IPS-15b (cell line): ENCODE results near the gene TMEM203.

ENCODE experiments used
- H3K27me3 ChIP-seq: one replicate; pipeline ENCODE4 v1.6.1; 2013; ENCODE audit warnings: low read length; ENCODE audit not compliant: control insufficient read depth, insufficient read depth
- H3K36me3 ChIP-seq: one replicate; pipeline ENCODE4 v1.6.1; 2013; ENCODE audit warnings: low read length; ENCODE audit not compliant: control insufficient read depth, insufficient read depth
- H3K4me1 ChIP-seq: one replicate; pipeline ENCODE4 v1.6.1; 2013; ENCODE audit warnings: mild to moderate bottlenecking, low read length; ENCODE audit not compliant: control insufficient read depth, insufficient read depth
- H3K4me3 ChIP-seq: one replicate; pipeline ENCODE4 v1.5.1; 2013; ENCODE audit warnings: low read depth, low read length
- H3K9ac ChIP-seq: one replicate; pipeline ENCODE4 v1.6.1; 2013; ENCODE audit warnings: low read depth, mild to moderate bottlenecking, low read length
- H3K9me3 ChIP-seq: one replicate; pipeline ENCODE4 v1.6.1; 2013; ENCODE audit warnings: mild to moderate bottlenecking, low read length; ENCODE audit not compliant: control insufficient read depth, insufficient read depth

TMEM203 gene

DNA sequence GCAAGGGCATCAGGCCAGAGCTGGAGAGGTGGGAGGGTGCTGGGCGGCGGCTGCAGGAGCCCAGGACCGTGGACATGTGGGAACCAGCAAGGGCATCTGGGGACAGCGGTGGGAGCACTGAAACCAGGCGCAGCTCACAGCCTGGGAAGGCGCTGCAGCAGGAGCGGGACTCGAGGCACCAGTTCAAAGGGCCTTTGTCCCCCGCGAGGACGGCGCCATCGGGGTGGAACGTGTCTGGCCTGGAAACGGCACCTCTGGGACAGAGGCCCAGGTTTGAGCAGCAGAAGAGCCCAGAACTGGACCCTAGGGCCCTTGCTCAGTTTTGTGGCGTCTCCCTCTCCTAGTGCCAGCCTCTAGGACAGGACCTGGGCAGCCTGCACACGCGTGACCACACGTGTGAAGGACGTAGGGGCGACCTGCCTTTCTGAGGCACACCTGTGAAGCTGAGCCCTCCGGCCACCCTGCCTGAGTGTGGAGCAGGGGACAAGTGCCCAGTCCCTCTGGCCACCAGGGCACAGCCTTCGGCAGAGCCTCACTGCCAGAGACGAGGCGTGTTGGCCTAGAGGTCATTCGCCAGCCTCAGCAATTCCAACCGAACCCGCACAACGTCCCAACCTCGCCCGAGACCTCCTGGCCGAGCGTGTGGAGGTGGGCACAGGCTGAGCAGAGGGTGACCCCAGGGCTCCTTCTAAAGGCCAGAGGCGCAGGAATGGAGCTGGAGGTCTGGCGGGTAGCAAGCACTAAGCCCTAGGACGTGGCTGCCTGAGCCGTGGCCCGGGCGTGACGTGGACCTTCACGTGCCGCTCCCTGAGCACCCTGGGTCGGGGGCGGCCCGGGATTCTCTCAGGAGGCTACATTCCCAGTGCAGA, 31.4 kb downstream of the TMEM203 start:
- peaks cover 2% of the 10 kb centered on the region for H3K36me3 ChIP-seq
- peaks cover 15% of the 10 kb centered on the region for H3K27me3 ChIP-seq
- H3K9ac ChIP-seq, result no peak overlapping the region
- no peaks in the 10 kb centered on the region for H3K4me1 ChIP-seq
- H3K9me3 ChIP-seq, result no peaks in the 10 kb centered on the region
- no peak overlapping the region for H3K4me3 ChIP-seq

DNA sequence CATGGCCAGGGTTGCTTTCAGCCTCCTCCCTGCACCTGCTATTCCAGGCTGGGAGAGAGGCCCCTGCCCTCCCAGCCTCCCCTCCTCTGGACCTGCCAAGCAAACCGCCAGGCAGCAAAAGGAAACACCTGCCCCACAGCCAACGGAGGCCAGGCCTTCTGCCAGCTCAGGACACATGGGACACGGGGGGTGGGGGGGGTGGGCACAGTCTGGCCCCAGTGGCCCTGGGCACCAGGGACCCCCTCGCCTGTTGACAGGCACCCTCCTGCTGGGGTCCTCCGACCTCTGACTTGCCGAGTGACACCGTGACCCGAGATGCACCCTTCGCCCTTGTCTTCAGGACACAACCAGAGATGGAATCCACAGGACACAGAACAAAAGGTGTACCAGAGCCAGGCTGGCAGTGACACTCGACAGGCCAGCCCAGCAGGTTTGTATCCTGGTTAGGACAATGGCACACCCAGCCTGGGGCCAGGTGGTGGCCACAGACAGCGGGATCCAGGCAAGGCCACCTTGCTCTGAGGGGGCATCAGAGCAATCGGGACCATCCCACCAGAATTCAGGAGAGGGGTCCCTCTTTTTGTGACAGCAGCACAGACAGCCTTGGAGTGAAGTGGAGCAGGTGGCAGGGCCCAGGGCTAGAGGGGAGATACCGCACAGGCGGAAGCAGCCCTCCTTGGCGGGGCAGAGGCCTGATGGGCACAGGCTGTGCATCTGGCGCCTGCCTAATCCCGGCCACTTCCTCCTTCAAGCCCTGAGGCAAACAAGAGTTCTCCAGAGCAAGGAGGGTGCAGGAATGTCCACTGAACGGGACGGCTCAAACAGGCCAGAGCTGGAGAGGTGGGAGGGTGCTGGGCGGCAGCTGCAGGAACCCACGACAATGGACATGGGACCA, 32.3 kb downstream of the TMEM203 start:
- peaks cover 19% of the 10 kb centered on the region for H3K27me3 ChIP-seq
- H3K4me1 ChIP-seq, result no peaks in the 10 kb centered on the region
- no peaks in the 10 kb centered on the region for H3K36me3 ChIP-seq
- no peak overlapping the region for H3K4me3 ChIP-seq
- no peak overlapping the region for H3K9ac ChIP-seq
- no peaks in the 10 kb centered on the region for H3K9me3 ChIP-seq

DNA sequence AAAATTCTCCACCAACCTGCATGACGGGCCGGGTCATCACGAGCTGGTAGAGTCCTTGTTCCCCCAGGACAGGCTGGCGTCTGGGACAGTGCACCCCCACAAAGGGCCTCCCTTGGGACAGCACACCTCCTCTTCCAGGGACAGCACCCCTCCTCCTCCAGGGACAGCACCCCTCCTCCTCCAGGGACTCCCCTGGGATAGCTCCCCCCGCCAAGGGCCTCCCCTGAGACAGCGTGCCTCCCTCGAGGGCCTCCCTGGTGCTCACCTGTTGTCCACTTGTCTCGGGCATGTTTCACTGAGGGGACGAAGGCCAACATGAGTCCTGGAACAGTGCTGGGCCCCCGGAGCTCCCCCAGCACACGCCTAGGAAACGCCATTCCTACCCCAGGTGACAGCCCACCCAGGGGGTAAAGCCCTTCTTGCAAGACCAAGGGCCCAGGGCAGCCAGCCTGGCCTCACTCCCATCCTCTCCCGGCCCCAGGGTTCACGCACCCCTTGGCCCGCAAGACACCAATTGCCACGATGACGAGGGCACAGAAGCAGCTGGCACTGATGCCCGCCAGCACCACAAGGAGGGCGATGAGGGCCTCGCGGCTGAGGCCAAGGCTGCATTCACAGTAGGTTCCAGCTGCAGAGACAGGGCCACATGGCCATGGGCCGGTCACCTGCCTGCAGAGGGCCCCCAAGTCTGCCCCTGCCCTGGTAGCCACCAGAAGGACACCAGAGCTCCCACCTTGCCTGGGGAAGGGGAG, 34.1 kb downstream of the TMEM203 start:
- peaks cover 34% of the 10 kb centered on the region for H3K27me3 ChIP-seq
- no peaks in the 10 kb centered on the region for H3K36me3 ChIP-seq
- H3K9ac ChIP-seq, result no peak overlapping the region
- H3K4me3 ChIP-seq, result no peak overlapping the region
- no peaks in the 10 kb centered on the region for H3K9me3 ChIP-seq
- H3K4me1 ChIP-seq, result no peaks in the 10 kb centered on the region

DNA sequence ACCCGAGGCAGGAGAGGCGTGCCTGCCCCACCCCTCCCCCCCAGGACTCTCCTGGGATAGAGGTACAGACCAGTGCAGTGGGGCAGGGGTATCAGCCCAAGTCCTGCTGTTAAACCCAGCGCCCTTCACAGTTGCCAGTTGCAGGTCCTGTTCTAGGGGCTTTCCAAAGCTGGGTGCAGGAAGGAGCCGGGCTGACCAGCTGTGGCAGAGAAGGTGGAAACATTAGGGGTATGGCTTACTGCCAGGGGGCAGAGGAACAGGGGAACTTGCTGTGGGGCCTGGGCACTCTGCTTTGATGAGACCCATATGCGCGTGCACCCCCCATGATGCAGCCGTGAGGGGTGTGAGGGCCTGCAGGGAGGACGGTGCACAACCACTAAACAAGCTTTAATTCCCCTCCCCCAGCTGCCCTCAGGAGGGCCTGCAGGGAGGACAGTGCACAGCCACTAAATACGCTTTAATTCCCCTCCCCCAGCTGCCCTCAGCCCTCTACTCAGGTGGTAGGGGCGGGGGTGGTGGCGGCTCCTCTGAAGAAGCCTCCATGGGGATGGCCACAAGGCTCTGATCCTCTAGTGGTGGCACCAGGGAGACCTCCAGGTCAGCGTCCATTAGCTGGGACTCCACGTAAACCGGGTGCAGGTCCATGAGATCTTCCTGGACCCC, 34.8 kb downstream of the TMEM203 start:
- Histone ChIP-seq H3K9ac (no peak overlapping the region), H3K4me3 (no peak overlapping the region), H3K27me3 (peaks cover 37% of the 10 kb centered on the region), H3K9me3 (no peaks in the 10 kb centered on the region), H3K36me3 (no peaks in the 10 kb centered on the region), H3K4me1 (no peaks in the 10 kb centered on the region)

DNA sequence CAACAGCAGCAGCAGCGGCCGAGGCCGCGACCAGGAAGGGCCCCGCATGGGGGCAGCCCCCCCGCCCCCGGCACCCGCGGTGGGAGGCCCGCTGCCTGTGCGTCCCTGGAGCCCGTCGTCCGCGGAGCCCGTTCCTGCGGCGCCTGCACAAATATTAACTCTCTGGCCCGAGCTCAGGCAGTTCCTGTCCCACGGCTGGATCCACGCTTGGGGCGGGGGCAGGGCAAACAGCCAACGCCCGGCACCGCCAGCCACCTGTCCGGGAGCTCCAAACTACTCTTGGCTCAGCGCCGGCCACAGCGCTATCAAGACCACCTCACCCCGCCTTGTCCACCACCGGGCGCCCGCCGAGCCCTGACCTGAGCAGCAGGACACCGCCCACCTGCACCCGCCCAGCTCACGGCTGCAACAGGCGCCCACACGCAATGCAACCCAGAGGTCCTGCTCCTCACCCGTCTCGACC, 35.5 kb downstream of the TMEM203 start, which contains the start of gene LRRC26:
LRRC26 (minus strand) TSS at position 156 of the 463 bp plus-strand sequence; CDS start at position 48, 108 bp downstream.
- Histone ChIP-seq H3K4me1 (no peaks in the 10 kb centered on the region), H3K9me3 (no peaks in the 10 kb centered on the region), H3K4me3 (peak within 1 kb of the TSS; percentile 52), H3K27me3 (peaks cover 36% of the 10 kb centered on the region), H3K9ac (peak within 1 kb of the TSS; percentile 37), H3K36me3 (no peaks in the 10 kb centered on the region)

DNA sequence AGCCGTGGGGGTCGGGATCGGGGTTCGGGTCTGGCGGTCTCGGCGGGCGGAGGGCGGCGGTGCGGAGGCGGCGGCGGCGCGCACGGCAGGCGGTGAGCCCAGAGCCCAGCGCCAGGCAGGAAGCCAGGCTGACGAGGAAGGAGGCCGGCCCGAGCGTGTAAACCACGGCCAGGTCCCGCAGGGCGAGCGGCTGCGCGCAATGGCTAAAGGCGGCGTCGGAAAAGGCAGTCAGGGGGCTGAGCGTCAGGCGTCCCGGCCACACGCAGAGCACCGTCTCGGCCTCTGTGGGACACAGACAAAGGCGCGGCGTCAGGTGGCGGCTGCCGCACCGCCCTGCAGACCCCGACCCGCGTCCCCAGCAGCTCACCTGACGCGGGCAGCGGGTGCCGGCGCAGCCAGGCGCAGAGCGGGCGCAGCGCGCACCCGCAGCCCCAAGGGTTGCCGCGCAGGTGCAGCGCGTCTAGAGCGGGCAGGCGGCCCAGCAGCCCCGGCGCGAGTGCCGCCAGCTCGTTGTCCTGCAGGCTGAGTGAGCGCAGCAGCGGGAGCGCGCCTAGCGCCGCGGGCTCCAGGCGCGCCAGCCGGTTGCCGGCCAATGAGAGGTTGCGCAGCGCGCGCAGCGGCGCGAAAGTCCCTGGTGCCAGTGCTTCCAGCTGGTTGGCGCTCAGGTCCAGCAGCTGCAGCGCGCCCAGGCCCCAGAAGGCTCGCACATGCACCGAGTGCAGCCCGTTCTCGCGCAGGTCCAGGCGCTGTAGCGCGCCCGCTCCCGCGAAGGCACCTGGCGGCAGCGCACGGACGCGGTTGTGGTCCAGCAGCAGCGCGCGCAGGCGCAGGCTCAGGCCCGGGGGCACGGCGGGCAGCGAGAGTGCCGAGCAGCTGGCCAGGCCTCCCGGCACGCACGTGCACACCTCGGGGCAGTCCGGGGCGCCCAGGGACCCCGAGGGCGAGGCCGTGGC, 36.3 kb downstream of the TMEM203 start:
- Histone ChIP-seq H3K4me3 (peak overlapping the region; percentile 52), H3K9me3 (no peaks in the 10 kb centered on the region), H3K36me3 (no peaks in the 10 kb centered on the region), H3K4me1 (no peaks in the 10 kb centered on the region), H3K9ac (peak overlapping the region; percentile 37), H3K27me3 (peaks cover 37% of the 10 kb centered on the region)

DNA sequence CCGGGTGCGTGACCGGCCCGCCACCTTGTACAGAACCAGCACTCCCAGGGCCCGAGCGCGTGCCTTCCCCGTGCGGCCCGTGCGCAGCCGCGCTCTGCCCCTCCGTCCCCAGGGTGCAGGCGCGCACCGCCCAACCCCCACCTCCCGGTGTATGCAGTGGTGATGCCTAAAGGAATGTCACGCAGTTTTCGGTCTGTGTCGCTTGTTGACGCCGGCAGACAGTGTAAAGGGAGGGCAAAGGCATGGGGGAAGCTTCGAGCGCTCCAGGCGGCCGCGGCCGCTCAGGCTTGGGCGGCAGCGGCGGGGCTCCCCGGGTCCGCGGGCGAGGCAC, 36.9 kb downstream of the TMEM203 start:
- Histone ChIP-seq H3K27me3 (peaks cover 41% of the 10 kb centered on the region), H3K9me3 (no peaks in the 10 kb centered on the region), H3K4me1 (no peaks in the 10 kb centered on the region), H3K4me3 (peak overlapping the region; percentile 52), H3K9ac (no peak overlapping the region), H3K36me3 (no peaks in the 10 kb centered on the region)

DNA sequence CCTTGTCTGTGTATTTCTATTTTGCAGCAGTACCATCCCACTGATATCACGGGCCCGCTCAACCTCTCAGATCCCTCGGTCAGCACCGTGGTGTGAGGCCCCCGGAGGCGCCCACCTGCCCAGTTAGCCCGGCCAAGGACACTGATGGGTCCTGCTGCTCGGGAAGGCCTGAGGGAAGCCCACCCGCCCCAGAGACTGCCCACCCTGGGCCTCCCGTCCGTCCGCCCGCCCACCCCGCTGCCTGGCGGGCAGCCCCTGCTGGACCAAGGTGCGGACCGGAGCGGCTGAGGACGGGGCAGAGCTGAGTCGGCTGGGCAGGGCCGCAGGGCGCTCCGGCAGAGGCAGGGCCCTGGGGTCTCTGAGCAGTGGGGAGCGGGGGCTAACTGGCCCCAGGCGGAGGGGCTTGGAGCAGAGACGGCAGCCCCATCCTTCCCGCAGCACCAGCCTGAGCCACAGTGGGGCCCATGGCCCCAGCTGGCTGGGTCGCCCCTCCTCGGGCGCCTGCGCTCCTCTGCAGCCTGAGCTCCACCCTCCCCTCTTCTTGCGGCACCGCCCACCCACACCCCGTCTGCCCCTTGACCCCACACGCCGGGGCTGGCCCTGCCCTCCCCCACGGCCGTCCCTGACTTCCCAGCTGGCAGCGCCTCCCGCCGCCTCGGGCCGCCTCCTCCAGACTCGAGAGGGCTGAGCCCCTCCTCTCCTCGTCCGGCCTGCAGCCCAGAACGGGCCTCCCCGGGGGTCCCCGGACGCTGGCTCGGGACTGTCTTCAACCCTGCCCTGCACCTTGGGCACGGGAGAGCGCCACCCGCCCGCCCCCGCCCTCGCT, 37.5 kb downstream of the TMEM203 start:
- Histone ChIP-seq H3K27me3 (peaks cover 43% of the 10 kb centered on the region), H3K9me3 (no peaks in the 10 kb centered on the region), H3K4me3 (peak overlapping the region; percentile 52), H3K9ac (no peak overlapping the region), H3K4me1 (no peaks in the 10 kb centered on the region), H3K36me3 (no peaks in the 10 kb centered on the region)

DNA sequence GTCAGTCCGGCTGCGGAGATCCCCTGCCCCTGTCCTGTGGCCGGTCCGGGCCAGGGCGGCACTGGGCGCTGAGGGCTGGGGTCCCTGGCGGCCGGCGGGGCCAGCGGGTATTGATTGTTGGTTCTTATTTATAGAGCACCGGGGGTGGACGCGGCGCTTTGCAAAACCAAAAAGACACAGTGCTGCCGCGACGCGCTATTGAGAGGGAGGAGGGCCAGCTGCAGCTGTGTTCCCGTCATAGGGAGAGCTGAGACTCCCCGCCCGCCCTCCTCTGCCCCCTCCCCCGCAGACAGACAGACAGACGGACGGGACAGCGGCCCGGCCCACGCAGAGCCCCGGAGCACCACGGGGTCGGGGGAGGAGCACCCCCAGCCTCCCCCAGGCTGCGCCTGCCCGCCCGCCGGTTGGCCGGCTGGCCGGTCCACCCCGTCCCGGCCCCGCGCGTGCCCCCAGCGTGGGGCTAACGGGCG, 38.1 kb downstream of the TMEM203 start:
- H3K4me1 ChIP-seq, result no peaks in the 10 kb centered on the region
- no peaks in the 10 kb centered on the region for H3K36me3 ChIP-seq
- no peak overlapping the region for H3K9ac ChIP-seq
- no peak overlapping the region for H3K4me3 ChIP-seq
- peaks cover 48% of the 10 kb centered on the region for H3K27me3 ChIP-seq
- H3K9me3 ChIP-seq, result no peaks in the 10 kb centered on the region
